GM18505 (cell line): ENCODE measurements around the gene THSD4.

ENCODE experiments used
- ATAC-seq: cut with Tn5 transposase; IDR thresholded peaks from one replicate; pipeline ENCODE4 v1.9.1; 2021; ENCODE audit not compliant: unreplicated experiment
- POLR2A ChIP-seq: IDR thresholded peaks from 4 replicates; pipeline ENCODE4 v1.6.1; 2011; ENCODE audit warnings: borderline replicate concordance; ENCODE audit not compliant: insufficient read depth, insufficient read length; ENCODE audit errors: extremely low read depth

Gene THSD4

GRCh38 chr15:71702496-71702895 lies 587.2 kb downstream of the THSD4 start:
- no peak for ATAC-seq
- no peak for TF ChIP-seq POLR2A

GRCh38 chr15:71705151-71705550 lies 589.9 kb downstream of the THSD4 start:
- TF ChIP-seq POLR2A, result no peak
- no peak for ATAC-seq

- no peak for TF ChIP-seq POLR2A
- no peak for ATAC-seq
Observed at GRCh38 chr15:71706461-71707229, 591.4 kb downstream of the THSD4 start.

- ATAC-seq, result no peak
- TF ChIP-seq POLR2A, result no peak
Observed at GRCh38 chr15:71707230-71708050, 592.2 kb downstream of the THSD4 start.

- no peak for TF ChIP-seq POLR2A
- no peak for ATAC-seq
Observed at GRCh38 chr15:71708051-71708429, 592.8 kb downstream of the THSD4 start.

GRCh38 chr15:71708741-71709140 lies 593.5 kb downstream of the THSD4 start:
- no peak for ATAC-seq
- no peak for TF ChIP-seq POLR2A

GRCh38 chr15:71709808-71710418 lies 594.6 kb downstream of the THSD4 start:
- no peak for TF ChIP-seq POLR2A
- no peak for ATAC-seq

- no peak for TF ChIP-seq POLR2A
- no peak for ATAC-seq
Observed at GRCh38 chr15:71712182-71712581, 596.9 kb downstream of the THSD4 start.

GRCh38 chr15:71713191-71713809 lies 598.0 kb downstream of the THSD4 start:
- no peak for ATAC-seq
- TF ChIP-seq POLR2A, result no peak

- no peak for TF ChIP-seq POLR2A
- ATAC-seq, result no peak
Observed at GRCh38 chr15:71715914-71716313, 600.6 kb downstream of the THSD4 start.

- TF ChIP-seq POLR2A, result no peak
- no peak for ATAC-seq
Observed at GRCh38 chr15:71716990-71717389, 601.7 kb downstream of the THSD4 start.

- no peak for ATAC-seq
- no peak for TF ChIP-seq POLR2A
Observed at GRCh38 chr15:71718116-71718910, 603.0 kb downstream of the THSD4 start.
